Vagina (tissue), 2 donors: ENCODE measurements around the gene AP1G2.
"Not testable (repeated sequence)": the region's sequence is repeated elsewhere in the genome, so short reads cannot be mapped to it uniquely, and the experiment has no call there.

ENCODE experiments used
- CTCF ChIP-seq, 3 experiments: fragments of 450-650 bp in 2 of 3; fragments of 200-600 bp in 1 of 3; sonication (generic) in 1 of 3; IDR thresholded peaks; one replicate each; pipeline ENCODE4 v1.5.1; 2017 to 2019; ENCODE audit warnings: antibody characterized with exemption in 3 of 3, mild to moderate bottlenecking in 2 of 3, moderate library complexity in 2 of 3
- POLR2A ChIP-seq, 2 donors: fragments of 450-650 bp; IDR thresholded peaks; one replicate each; pipeline ENCODE4 v1.6.1; 2017; ENCODE audit warnings: antibody characterized with exemption in 2 of 2, mild to moderate bottlenecking in 2 of 2, moderate library complexity in 2 of 2
- POLR2AphosphoS5 ChIP-seq, 2 donors: sonication (generic); formaldehyde crosslinking; IDR thresholded peaks; one replicate each; pipeline ENCODE4 v1.9.0; 2017; ENCODE audit warnings: antibody characterized with exemption in 2 of 2, mild to moderate bottlenecking in 2 of 2, low read depth in 1 of 2; ENCODE audit not compliant: insufficient read depth in 1 of 2

- TF ChIP-seq POLR2A (IDR thresholded peaks at IDR 0.05); CTCF (IDR thresholded peaks at IDR 0.05); POLR2AphosphoS5 (IDR thresholded peaks at IDR 0.05; ENCODE audit: insufficient read depth in 1 of 2, low read depth in 1 of 2): not testable (repeated sequence)
Measured at GRCh38 chr14:23609411-23610089, 42.0 kb upstream of the AP1G2 start.
